ENCODE measurements around the gene KLHL30.

DNA sequence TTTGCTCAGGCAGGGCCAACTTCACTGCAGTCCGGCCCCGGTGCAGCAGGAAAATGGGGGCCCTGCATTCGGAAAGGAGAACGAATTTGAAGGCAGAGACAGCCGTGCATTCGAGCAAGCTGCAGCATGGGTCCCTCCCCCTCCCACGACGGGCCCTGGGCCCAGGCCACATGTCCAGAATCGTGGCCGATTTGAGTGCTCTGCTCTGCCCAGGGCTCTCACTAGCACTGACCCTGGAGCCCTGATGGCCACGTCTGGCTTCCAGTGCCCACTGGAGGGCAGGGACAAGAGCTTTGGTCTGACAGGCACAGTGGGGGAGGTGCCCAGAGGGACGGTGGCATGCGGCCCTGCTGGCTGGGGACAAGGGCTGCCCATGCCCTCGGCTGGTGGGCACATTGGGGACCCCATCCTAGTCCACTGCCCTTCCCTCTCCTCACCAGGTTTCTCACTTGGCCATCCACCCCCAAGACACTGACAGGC, 14.4 kb upstream of the KLHL30 start:
- TF ChIP-seq CTCF (IDR thresholded peaks at IDR 0.05) (no peak), POLR2A (IDR thresholded peaks at IDR 0.05) (no peak)
